CD4-positive, alpha-beta memory T cell (primary cell): Measurements from ENCODE around the gene RASGRP2. TPM values are rescaled to one million over a fixed set of nuclear protein-coding genes. Genes with fewer than 3 reads are reported as not detected.

Experiments
- CTCF ChIA-PET: fragments of 350-600 bp; sonication (Branson Sonifier 250); formaldehyde crosslinking; loops from one replicate; lab custom pipeline; 2021; ENCODE audit warnings: inconsistent platforms; ENCODE audit not compliant: partially characterized antibody; lab: Charles Lee
- POLR2A ChIA-PET: fragments of 350-600 bp; sonication (Branson Sonifier 250); formaldehyde crosslinking; loops from one replicate; lab custom pipeline; 2021; ENCODE audit not compliant: partially characterized antibody; lab: Charles Lee
- DNase-seq, 5 donors: peaks; one replicate each; pipeline versions ENCODE4 v3.0.0 to v3.0.0-alpha.2; 2020 to 2022; ENCODE audit warnings: mixed read lengths in 1 of 5
- H3K27ac ChIP-seq: one replicate; pipeline ENCODE4 v1.7.0; 2013; ENCODE audit warnings: low read depth, low read length
- H3K27me3 ChIP-seq: 2 replicates; pipeline ENCODE4 v1.7.0; 2013; ENCODE audit warnings: mild to moderate bottlenecking, low read length, moderate library complexity; ENCODE audit not compliant: insufficient read depth
- H3K36me3 ChIP-seq: 2 replicates; pipeline ENCODE4 v1.7.0; 2013; ENCODE audit warnings: mild to moderate bottlenecking, low read length, moderate library complexity; ENCODE audit not compliant: insufficient read depth
- H3K4me1 ChIP-seq: 2 replicates; pipeline ENCODE4 v1.7.0; 2013; ENCODE audit warnings: mild to moderate bottlenecking, low read length, moderate library complexity; ENCODE audit not compliant: insufficient read depth
- H3K4me3 ChIP-seq, 2 donors: one replicate each; pipeline ENCODE4 v1.7.0; 2013; ENCODE audit warnings: low read length in 2 of 2, mild to moderate bottlenecking in 1 of 2
- H3K9me3 ChIP-seq, 2 donors: one replicate each; pipeline ENCODE4 v1.7.0; 2013; ENCODE audit warnings: low read length in 2 of 2, control low read depth in 1 of 2; ENCODE audit not compliant: control insufficient read depth in 1 of 2
- H3K27ac Mint-ChIP-seq, 7 donors: one replicate each; pipeline ENCODE4 v1.8.0; 2020 to 2021; ENCODE audit warnings: mixed read lengths in 7 of 7, mild to moderate bottlenecking in 6 of 7, inconsistent platforms in 3 of 7, moderate library complexity in 3 of 7
- H3K27me3 Mint-ChIP-seq, 2 donors: one replicate each; pipeline ENCODE4 v1.8.0; 2020 to 2021; ENCODE audit warnings: mixed read lengths in 2 of 2
- H3K36me3 Mint-ChIP-seq, 2 donors: one replicate each; pipeline ENCODE4 v1.8.0; 2020 to 2021; ENCODE audit warnings: mixed read lengths in 2 of 2, inconsistent platforms in 1 of 2, mild to moderate bottlenecking in 1 of 2
- H3K4me1 Mint-ChIP-seq, 4 donors: one replicate each; pipeline ENCODE4 v1.8.0; 2020 to 2021; ENCODE audit warnings: mixed read lengths in 4 of 4, mild to moderate bottlenecking in 1 of 4
- H3K4me3 Mint-ChIP-seq, 8 donors: one replicate each; pipeline ENCODE4 v1.8.0; 2020 to 2021; ENCODE audit warnings: mixed read lengths in 8 of 8, mild to moderate bottlenecking in 7 of 8, moderate library complexity in 6 of 8, inconsistent platforms in 3 of 8
- H3K9me3 Mint-ChIP-seq, 8 donors: one replicate each; pipeline ENCODE4 v1.8.0; 2020 to 2021; ENCODE audit warnings: mixed read lengths in 8 of 8, mild to moderate bottlenecking in 5 of 8, inconsistent platforms in 3 of 8, moderate library complexity in 1 of 8
- intact Hi-C: fragments of 100-400 bp; cut with micrococcal nuclease; formaldehyde crosslinking; loops from one replicate; pipeline ENCODE4 v1.15.1; 2023
- polyA plus RNA-seq, 2 donors: library from polyadenylated mRNA; unstranded; fragments of 300-500 nt; fragmentation: Illumina TruSeq; gene quantifications; one replicate each; pipeline ENCODE4 v1.2.3, GENCODE V29; 2021
- total RNA-seq, 2 experiments: library from RNA; stranded (reverse); gene quantifications; one replicate each; pipeline ENCODE4 v1.2.3, GENCODE V29; 2021

The RASGRP2 gene
- total and polyA plus RNA-seq, 4 experiments from 2014 or later, result 177 to 463 (median 324) TPM

DNA sequence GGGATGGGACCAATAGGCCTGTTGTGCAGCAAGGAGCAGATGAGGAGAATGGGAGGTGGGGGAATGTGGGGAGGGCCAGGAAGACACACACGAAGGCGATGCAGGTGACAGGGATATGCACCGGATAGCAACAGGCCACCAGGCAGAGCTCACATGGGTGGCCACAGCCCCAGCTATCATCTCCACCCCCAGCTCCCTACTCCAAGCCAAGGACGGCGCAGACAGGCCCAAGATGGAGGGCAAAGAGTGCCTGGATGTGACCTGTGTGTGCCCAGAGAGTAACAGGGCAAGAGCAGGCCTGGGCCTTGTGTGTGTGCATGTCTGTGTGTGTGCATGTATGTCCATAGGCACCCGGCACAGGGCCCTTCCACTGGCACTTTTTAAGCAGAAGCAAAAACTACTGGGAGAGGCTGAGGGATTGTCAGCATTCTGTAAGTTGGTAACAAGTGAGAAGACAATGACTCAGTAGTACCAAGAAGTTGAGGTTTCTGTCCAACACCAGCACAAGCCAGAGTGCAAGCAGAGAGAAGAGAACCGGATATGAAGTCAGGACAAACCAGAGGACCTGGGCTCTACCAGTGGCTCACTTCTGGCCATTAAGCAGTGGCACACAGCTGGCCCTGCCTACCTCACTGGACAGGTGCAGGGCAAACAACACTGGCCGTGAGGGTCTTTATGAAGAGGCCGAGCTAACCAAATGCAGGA is 57.3 kb downstream of the RASGRP2 start:
- no peak for DNase-seq
- CTCF ChIA-PET, result interaction anchor here (0.5 kb wide), 1 partner anchor 20 kb away, joined by 3 read pairs; no protein-coding TSS in a partner anchor

DNA sequence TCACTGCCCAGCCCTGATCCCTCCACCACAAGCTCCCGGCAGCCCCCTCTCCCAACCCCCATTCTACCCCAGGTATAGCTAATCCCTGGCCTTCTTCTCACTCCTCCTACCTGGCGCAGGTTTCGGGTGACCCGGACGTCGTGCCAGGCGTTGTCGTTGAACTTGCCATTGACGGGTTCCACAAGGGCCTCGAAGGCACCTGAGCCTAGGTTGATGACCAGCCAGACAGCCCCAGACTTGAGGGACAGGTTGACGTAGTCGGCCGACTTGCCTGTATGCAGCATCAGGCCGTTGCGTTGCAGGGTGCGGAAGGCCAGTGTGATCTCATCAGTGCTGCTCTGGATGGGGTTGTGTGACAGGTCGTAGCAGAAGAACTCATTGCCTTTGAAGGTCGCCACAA is 58.4 kb downstream of the RASGRP2 start:
- no peak for DNase-seq
- intact Hi-C loops, result no loop called here
- H3K9me3 Mint-ChIP-seq, result no peaks in the 10 kb centered on the region
- Histone ChIP-seq H3K4me1 (peaks cover 11% of the 10 kb centered on the region), H3K36me3 (no peaks in the 10 kb centered on the region), H3K27me3 (no peaks in the 10 kb centered on the region), H3K4me3 (no peak overlapping the region), H3K9me3 (no peaks in the 10 kb centered on the region), H3K27ac (no peak overlapping the region)
- H3K4me3 Mint-ChIP-seq, result no peak overlapping the region
- H3K4me1 Mint-ChIP-seq, result peaks cover 5 to 19% (median 9%) of the 10 kb centered on the region in 4 donors
- ChIA-PET POLR2A (no interaction called here), CTCF (no interaction called here)
- H3K36me3 Mint-ChIP-seq, result no peaks in the 10 kb centered on the region
- H3K27me3 Mint-ChIP-seq, result peaks cover 0 to 6% of the 10 kb centered on the region in 2 donors
- H3K27ac Mint-ChIP-seq, result no peak overlapping the region

More for the DNA sequence above, 57.3 kb downstream of the RASGRP2 start:
- H3K4me3 Mint-ChIP-seq, result no peak overlapping the region
- POLR2A ChIA-PET, result no interaction called here
- H3K27me3 ChIP-seq, result no peaks in the 10 kb centered on the region
- intact Hi-C loops, result no loop called here
- H3K27ac Mint-ChIP-seq, result no peak overlapping the region
- no peak overlapping the region for H3K4me3 ChIP-seq
- H3K36me3 Mint-ChIP-seq, result no peaks in the 10 kb centered on the region
- H3K27ac ChIP-seq, result no peak overlapping the region
- no peaks in the 10 kb centered on the region for H3K36me3 ChIP-seq
- H3K27me3 Mint-ChIP-seq, result peaks cover 0 to 10% of the 10 kb centered on the region in 2 donors
- H3K9me3 Mint-ChIP-seq, result no peaks in the 10 kb centered on the region
- peaks cover 11% of the 10 kb centered on the region for H3K4me1 ChIP-seq
- no peaks in the 10 kb centered on the region for H3K9me3 ChIP-seq
- peaks cover 5 to 19% (median 9%) of the 10 kb centered on the region in 4 donors for H3K4me1 Mint-ChIP-seq

GRCh38 chr11:64684357-64684756 is 59.6 kb downstream of the RASGRP2 start:
- Histone ChIP-seq H3K27me3 (no peaks in the 10 kb centered on the region), H3K4me1 (peaks cover 11% of the 10 kb centered on the region), H3K36me3 (no peaks in the 10 kb centered on the region), H3K27ac (no peak overlapping the region), H3K4me3 (no peak overlapping the region), H3K9me3 (no peaks in the 10 kb centered on the region)
- no peak for DNase-seq
- intact Hi-C loops, result no loop called here
- peak overlapping the region in 1 of 7 donors; percentile 0 for H3K27ac Mint-ChIP-seq
- no peak overlapping the region for H3K4me3 Mint-ChIP-seq
- H3K27me3 Mint-ChIP-seq, result peaks cover 0 to 6% of the 10 kb centered on the region in 2 donors
- ChIA-PET CTCF (no interaction called here), POLR2A (no interaction called here)
- H3K9me3 Mint-ChIP-seq, result no peaks in the 10 kb centered on the region
- H3K4me1 Mint-ChIP-seq, result peaks cover 5 to 18% (median 9%) of the 10 kb centered on the region in 4 donors
- H3K36me3 Mint-ChIP-seq, result no peaks in the 10 kb centered on the region

GRCh38 chr11:64681171-64681570 is 62.8 kb downstream of the RASGRP2 start:
- H3K27ac Mint-ChIP-seq, result no peak overlapping the region
- POLR2A ChIA-PET, result interaction anchor here (0.7 kb wide), 1 partner anchor 53 kb away, joined by 3 read pairs; no protein-coding TSS in a partner anchor

DNA sequence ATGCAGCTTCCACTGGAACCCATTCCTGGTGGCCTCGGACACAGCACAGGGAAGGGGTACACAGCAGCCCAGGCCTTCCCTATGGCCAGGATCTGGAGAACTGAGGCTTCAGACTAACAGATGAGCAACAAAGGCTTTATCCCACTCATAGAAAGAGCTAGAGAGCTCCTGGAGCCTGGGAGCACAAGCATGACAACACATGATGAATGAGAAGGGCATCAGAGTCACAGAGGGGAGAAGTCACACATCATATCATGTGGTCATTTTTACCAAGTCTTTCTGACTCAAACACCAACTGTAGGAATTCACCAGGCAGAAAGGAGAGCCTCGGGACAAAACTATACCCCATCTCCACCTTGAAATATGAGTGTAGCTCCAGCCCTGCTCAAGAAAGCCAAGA is 64.1 kb downstream of the RASGRP2 start:
- POLR2A ChIA-PET, result no interaction called here
- intact Hi-C loops, result no loop called here
- H3K27ac Mint-ChIP-seq, result no peak overlapping the region

More at GRCh38 chr11:64681171-64681570, 62.8 kb downstream of the RASGRP2 start:
- Histone ChIP-seq H3K27ac (no peak overlapping the region), H3K9me3 (no peaks in the 10 kb centered on the region), H3K27me3 (peaks cover 8% of the 10 kb centered on the region), H3K36me3 (no peaks in the 10 kb centered on the region), H3K4me3 (no peak overlapping the region), H3K4me1 (no peaks in the 10 kb centered on the region)
- no peak for DNase-seq
- peaks cover 9 to 15% of the 10 kb centered on the region in 2 donors for H3K27me3 Mint-ChIP-seq
- H3K4me1 Mint-ChIP-seq, result no peaks in the 10 kb centered on the region
- H3K36me3 Mint-ChIP-seq, result no peaks in the 10 kb centered on the region
- CTCF ChIA-PET, result interaction anchor here (0.7 kb wide), 1 partner anchor 528 kb away, joined by 3 read pairs; no protein-coding TSS in a partner anchor
- H3K9me3 Mint-ChIP-seq, result no peaks in the 10 kb centered on the region
- intact Hi-C loops, result no loop called here
- H3K4me3 Mint-ChIP-seq, result no peak overlapping the region

DNA sequence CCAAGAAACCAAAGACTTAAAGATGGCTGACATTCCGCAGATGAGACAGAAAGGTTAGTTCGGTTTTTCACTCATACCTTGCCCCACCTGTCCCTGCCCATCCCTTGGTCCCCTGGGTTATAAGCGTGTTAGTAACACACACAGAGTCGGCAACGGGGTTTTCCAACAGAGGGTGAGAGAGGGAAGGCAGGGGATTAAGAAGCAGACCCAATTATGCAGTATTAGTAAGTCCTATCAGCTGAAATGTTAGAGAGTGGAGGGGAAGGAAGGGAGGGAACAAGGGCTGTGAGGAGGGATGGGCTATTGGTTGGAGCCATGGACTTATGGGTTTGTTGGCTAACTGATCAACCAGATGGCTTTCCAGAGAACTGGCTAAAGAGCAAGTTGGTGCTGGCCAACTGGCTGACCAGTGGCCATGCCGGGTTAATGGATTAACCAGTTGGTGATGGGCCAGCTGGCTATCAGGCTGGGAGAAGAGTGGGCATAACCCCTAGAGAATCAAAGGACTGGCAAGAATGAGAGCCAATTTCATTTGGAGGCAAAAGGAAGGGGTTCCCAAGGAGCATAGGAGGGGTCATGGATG is 66.4 kb downstream of the RASGRP2 start:
- Mint-ChIP-seq H3K27me3 (peaks cover 15 to 23% of the 10 kb centered on the region in 2 donors), H3K27ac (peak overlapping the region in 1 of 7 donors; percentile 29), H3K4me3 (peak overlapping the region in 1 of 8 donors; percentile 37), H3K9me3 (no peaks in the 10 kb centered on the region), H3K4me1 (no peaks in the 10 kb centered on the region), H3K36me3 (no peaks in the 10 kb centered on the region)
- POLR2A ChIA-PET, result interaction anchor here (1.7 kb wide), 1 partner anchor 11 kb away, joined by 6 read pairs; no protein-coding TSS in a partner anchor
- DNase-seq, result no peak
- CTCF ChIA-PET, result no interaction called here
- Histone ChIP-seq H3K27me3 (peaks cover 8% of the 10 kb centered on the region), H3K4me1 (no peaks in the 10 kb centered on the region), H3K9me3 (no peaks in the 10 kb centered on the region), H3K36me3 (no peaks in the 10 kb centered on the region), H3K4me3 (no peak overlapping the region), H3K27ac (no peak overlapping the region)
- intact Hi-C loops, result no loop called here

More for the DNA sequence above, 64.1 kb downstream of the RASGRP2 start:
- H3K4me1 ChIP-seq, result no peaks in the 10 kb centered on the region
- CTCF ChIA-PET, result interaction anchor here (1.7 kb wide), 1 partner anchor 9 kb away, joined by 5 read pairs; no protein-coding TSS in a partner anchor
- no peaks in the 10 kb centered on the region for H3K36me3 ChIP-seq
- Mint-ChIP-seq H3K4me3 (no peak overlapping the region), H3K4me1 (no peaks in the 10 kb centered on the region), H3K36me3 (no peaks in the 10 kb centered on the region), H3K27me3 (peaks cover 14 to 19% of the 10 kb centered on the region in 2 donors), H3K9me3 (no peaks in the 10 kb centered on the region)
- no peaks in the 10 kb centered on the region for H3K9me3 ChIP-seq
- peaks cover 8% of the 10 kb centered on the region for H3K27me3 ChIP-seq
- no peak overlapping the region for H3K27ac ChIP-seq
- H3K4me3 ChIP-seq, result no peak overlapping the region
- DNase-seq, result no peak
